Measurements from ENCODE around the gene SVOP.

SVOP gene

DNA sequence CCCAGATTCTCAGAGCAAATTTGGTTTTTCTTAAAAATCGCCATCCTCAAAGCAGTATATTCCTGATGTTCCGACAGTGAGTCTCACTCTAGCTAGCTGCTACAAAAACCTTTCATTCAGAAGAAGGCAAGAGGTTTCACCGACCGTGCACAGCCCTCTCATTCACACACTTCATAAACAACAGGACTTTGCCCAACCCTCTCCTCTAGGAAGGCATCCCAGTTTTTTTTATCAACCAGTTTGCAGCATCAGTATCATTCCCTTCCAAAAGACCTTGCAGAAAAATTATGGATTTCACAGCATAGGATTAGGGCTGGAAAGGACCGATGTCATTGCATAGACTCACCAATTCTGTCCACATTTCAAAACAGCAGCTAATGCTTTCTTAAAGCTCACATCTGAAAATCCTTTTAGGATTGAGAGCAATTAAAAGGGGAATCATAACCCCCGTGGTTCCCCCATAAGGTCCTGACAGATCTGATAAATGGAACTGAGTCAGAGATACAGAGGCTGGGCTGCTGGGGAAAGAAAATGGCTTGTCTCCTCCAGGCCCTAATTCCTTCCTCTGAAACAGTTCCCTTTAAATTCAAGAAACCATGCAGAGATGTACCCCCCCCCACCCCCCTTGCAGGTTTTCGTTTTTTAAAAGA, 597 bp downstream of the SVOP start:
- Histone ChIP-seq H3K4me1 (ENCODE audit: low read depth, poor library complexity, severe bottlenecking) (no peaks in the 10 kb centered on the region), H2AFZ (ENCODE audit: low read depth) (no peak overlapping the region), H3K9ac (no peak overlapping the region), H3K79me2 (ENCODE audit: insufficient read depth, low read depth) (no peaks in the 10 kb centered on the region), H3K36me3 (ENCODE audit: insufficient read depth) (no peaks in the 10 kb centered on the region), H3K27me3 (ENCODE audit: insufficient read depth, low read depth) (no peaks in the 10 kb centered on the region), H4K20me1 (ENCODE audit: insufficient read depth) (no peaks in the 10 kb centered on the region), H3K4me2 (no peak overlapping the region), H3K4me3 (IDR thresholded peaks at IDR 0.05; ENCODE audit: insufficient read depth, low read depth, low read length) (no peak overlapping the region), H3K27ac (no peak overlapping the region)
- TF ChIP-seq, protein P1, sequence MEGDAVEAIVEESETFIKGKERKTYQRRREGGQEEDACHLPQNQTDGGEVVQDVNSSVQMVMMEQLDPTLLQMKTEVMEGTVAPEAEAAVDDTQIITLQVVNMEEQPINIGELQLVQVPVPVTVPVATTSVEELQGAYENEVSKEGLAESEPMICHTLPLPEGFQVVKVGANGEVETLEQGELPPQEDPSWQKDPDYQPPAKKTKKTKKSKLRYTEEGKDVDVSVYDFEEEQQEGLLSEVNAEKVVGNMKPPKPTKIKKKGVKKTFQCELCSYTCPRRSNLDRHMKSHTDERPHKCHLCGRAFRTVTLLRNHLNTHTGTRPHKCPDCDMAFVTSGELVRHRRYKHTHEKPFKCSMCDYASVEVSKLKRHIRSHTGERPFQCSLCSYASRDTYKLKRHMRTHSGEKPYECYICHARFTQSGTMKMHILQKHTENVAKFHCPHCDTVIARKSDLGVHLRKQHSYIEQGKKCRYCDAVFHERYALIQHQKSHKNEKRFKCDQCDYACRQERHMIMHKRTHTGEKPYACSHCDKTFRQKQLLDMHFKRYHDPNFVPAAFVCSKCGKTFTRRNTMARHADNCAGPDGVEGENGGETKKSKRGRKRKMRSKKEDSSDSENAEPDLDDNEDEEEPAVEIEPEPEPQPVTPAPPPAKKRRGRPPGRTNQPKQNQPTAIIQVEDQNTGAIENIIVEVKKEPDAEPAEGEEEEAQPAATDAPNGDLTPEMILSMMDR (conservative IDR thresholded peaks at IDR 0.05; ENCODE audit: low read depth, low read length): no peak

DNA sequence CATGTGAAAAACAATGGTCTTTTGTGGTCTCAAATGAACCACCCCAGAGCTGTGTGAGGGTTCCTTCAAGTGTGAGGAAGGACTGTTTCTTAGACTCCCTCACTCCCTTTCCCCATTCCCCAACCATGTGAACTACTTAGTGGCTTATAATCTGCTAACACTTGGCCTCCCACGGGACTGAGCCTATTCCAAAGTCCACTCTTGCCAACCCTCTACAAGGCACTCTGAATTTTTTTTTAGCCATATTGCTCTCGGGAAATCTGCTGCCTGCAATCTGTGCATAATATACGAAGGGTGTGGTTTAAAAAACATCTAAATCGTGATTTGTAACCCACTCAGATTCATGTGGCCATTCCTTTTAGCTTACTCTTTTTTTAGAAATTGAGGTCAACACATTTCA, 2.6 kb downstream of the SVOP start:
- no peaks in the 10 kb centered on the region for H3K36me3 ChIP-seq (ENCODE audit: insufficient read depth)
- H3K79me2 ChIP-seq (ENCODE audit: insufficient read depth, low read depth): no peaks in the 10 kb centered on the region
- no peak overlapping the region for H3K4me3 ChIP-seq (IDR thresholded peaks at IDR 0.05; ENCODE audit: insufficient read depth, low read depth, low read length)
- H3K27me3 ChIP-seq (ENCODE audit: insufficient read depth, low read depth): no peaks in the 10 kb centered on the region
- no peak overlapping the region for H3K9ac ChIP-seq
- no peak overlapping the region for H3K27ac ChIP-seq
- no peaks in the 10 kb centered on the region for H3K4me1 ChIP-seq (ENCODE audit: low read depth, poor library complexity, severe bottlenecking)
- no peak overlapping the region for H2AFZ ChIP-seq (ENCODE audit: low read depth)
- TF ChIP-seq, protein P1 (conservative IDR thresholded peaks at IDR 0.05; ENCODE audit: low read depth, low read length): no peak
- H4K20me1 ChIP-seq (ENCODE audit: insufficient read depth): no peaks in the 10 kb centered on the region
- no peak overlapping the region for H3K4me2 ChIP-seq

DNA sequence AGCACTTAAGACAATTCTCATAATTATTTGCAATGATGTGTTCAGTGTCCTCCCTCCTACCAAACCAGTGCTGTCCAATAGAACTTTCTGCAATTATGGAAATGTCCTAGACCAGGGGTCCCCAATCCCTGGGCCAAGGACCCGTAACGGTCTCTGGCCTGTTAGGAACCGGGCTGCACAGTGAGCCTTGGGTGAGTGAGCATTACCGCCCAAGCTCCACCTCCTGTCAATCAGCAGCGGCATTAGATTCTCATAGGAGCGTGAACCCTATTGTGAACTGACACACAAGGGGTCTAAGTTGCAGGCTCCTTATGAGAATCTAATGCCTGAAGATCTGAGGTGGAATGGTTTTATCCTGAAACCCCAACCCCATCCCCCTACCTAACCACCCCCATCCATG, 3.9 kb downstream of the SVOP start:
- H3K4me3 ChIP-seq (IDR thresholded peaks at IDR 0.05; ENCODE audit: insufficient read depth, low read depth, low read length): no peak overlapping the region
- no peaks in the 10 kb centered on the region for H3K36me3 ChIP-seq (ENCODE audit: insufficient read depth)
- H3K9ac ChIP-seq: no peak overlapping the region
- H3K27ac ChIP-seq: no peak overlapping the region
- no peak overlapping the region for H2AFZ ChIP-seq (ENCODE audit: low read depth)
- no peaks in the 10 kb centered on the region for H3K4me1 ChIP-seq (ENCODE audit: low read depth, poor library complexity, severe bottlenecking)
- no peak overlapping the region for H3K4me2 ChIP-seq
- no peaks in the 10 kb centered on the region for H3K27me3 ChIP-seq (ENCODE audit: insufficient read depth, low read depth)
- no peaks in the 10 kb centered on the region for H3K79me2 ChIP-seq (ENCODE audit: insufficient read depth, low read depth)
- TF ChIP-seq, protein P1 (conservative IDR thresholded peaks at IDR 0.05; ENCODE audit: low read depth, low read length): no peak
- no peaks in the 10 kb centered on the region for H4K20me1 ChIP-seq (ENCODE audit: insufficient read depth)

DNA sequence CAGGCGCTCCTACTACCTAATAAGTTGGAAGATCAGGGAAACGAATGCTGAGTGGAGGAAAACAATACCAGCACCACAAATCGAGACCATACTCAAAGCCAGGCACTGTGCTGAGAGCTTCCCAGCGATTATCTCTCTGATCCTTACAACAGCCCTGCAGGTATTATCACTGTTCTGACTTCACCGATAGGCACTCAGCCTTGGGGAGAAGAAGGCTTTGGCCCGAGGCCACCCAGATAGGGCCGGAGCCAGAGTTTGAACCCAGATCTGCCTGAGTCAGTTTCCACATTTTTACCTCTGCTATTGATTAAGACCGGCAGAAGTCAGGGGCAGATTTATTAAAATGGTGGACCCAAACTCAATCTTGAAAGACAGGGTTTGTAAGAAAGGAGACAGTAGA, 4.9 kb downstream of the SVOP start:
- no peak overlapping the region for H2AFZ ChIP-seq (ENCODE audit: low read depth)
- no peaks in the 10 kb centered on the region for H3K79me2 ChIP-seq (ENCODE audit: insufficient read depth, low read depth)
- no peak overlapping the region for H3K9ac ChIP-seq
- H4K20me1 ChIP-seq (ENCODE audit: insufficient read depth): no peaks in the 10 kb centered on the region
- no peaks in the 10 kb centered on the region for H3K36me3 ChIP-seq (ENCODE audit: insufficient read depth)
- no peaks in the 10 kb centered on the region for H3K27me3 ChIP-seq (ENCODE audit: insufficient read depth, low read depth)
- no peak overlapping the region for H3K27ac ChIP-seq
- H3K4me1 ChIP-seq (ENCODE audit: low read depth, poor library complexity, severe bottlenecking): no peaks in the 10 kb centered on the region
- TF ChIP-seq, protein P1 (conservative IDR thresholded peaks at IDR 0.05; ENCODE audit: low read depth, low read length): no peak
- no peak overlapping the region for H3K4me3 ChIP-seq (IDR thresholded peaks at IDR 0.05; ENCODE audit: insufficient read depth, low read depth, low read length)
- H3K4me2 ChIP-seq: no peak overlapping the region
